Mesendoderm (in vitro differentiated cells): ENCODE results near the gene UBXN6.

Experiments
- DNase-seq: peaks from one replicate; pipeline ENCODE4 v3.0.0; 2013
- H2AK5ac ChIP-seq: 2 replicates; pipeline ENCODE4 v1.6.1; 2013; ENCODE audit warnings: low read length, inconsistent platforms
- H2BK120ac ChIP-seq: 2 replicates; pipeline ENCODE4 v1.6.1; 2013; ENCODE audit warnings: low read depth, mild to moderate bottlenecking, low read length, moderate library complexity, mixed read lengths
- H2BK15ac ChIP-seq: replicated peaks from 2 replicates; pipeline ENCODE4 v1.6.1; 2013; ENCODE audit warnings: low read depth, mild to moderate bottlenecking, moderate library complexity
- H2BK5ac ChIP-seq: 2 replicates; pipeline ENCODE4 v1.6.1; 2013; ENCODE audit warnings: low read length, inconsistent platforms
- H3K18ac ChIP-seq: 2 replicates; pipeline ENCODE4 v1.6.1; 2013; ENCODE audit warnings: mild to moderate bottlenecking, low read length, mixed read lengths
- H3K23ac ChIP-seq: one replicate; pipeline ENCODE4 v1.6.1; 2013; ENCODE audit warnings: low read length
- H3K27ac ChIP-seq: 2 replicates; pipeline ENCODE4 v1.5.1; 2013; ENCODE audit warnings: low read depth, mild to moderate bottlenecking, inconsistent platforms, low read length, moderate library complexity
- H3K27me3 ChIP-seq: 2 replicates; pipeline ENCODE4 v1.6.1; 2013; ENCODE audit warnings: low read length, control low read depth, mild to moderate bottlenecking, inconsistent platforms; ENCODE audit not compliant: insufficient read depth, poor library complexity
- H3K36me3 ChIP-seq: 2 replicates; pipeline ENCODE4 v1.6.1; 2013; ENCODE audit warnings: low read length, inconsistent platforms; ENCODE audit not compliant: control insufficient read depth, insufficient read depth
- H3K4ac ChIP-seq: one replicate; pipeline ENCODE4 v1.6.1; 2013; ENCODE audit warnings: low read depth, mild to moderate bottlenecking, low read length, moderate library complexity
- H3K4me1 ChIP-seq: 2 replicates; pipeline ENCODE4 v1.6.1; 2013; ENCODE audit warnings: low read depth, low read length, inconsistent platforms; ENCODE audit not compliant: control insufficient read depth
- H3K4me2 ChIP-seq: 2 replicates; pipeline ENCODE4 v1.6.1; 2013; ENCODE audit warnings: low read length
- H3K4me3 ChIP-seq: 2 replicates; pipeline ENCODE4 v1.5.1; 2013; ENCODE audit warnings: mild to moderate bottlenecking, low read length
- H3K56ac ChIP-seq: one replicate; pipeline ENCODE4 v1.6.1; 2013; ENCODE audit warnings: low read length
- H3K79me1 ChIP-seq: 2 replicates; pipeline ENCODE4 v1.6.1; 2013; ENCODE audit warnings: low read length, inconsistent platforms
- H3K79me2 ChIP-seq: 2 replicates; pipeline ENCODE4 v1.6.1; 2013; ENCODE audit warnings: mild to moderate bottlenecking, low read length; ENCODE audit not compliant: control insufficient read depth, insufficient read depth
- H3K9ac ChIP-seq: 2 replicates; pipeline ENCODE4 v1.6.1; 2013; ENCODE audit warnings: low read length, inconsistent platforms
- H4K5ac ChIP-seq: one replicate; pipeline ENCODE4 v1.6.1; 2013; ENCODE audit warnings: low read length
- H4K8ac ChIP-seq: one replicate; pipeline ENCODE4 v1.6.1; 2013; ENCODE audit warnings: low read depth, mild to moderate bottlenecking, control low read depth, low read length, moderate library complexity
- WGBS: extraction: QIAGEN DNeasy Blood & Tissue Kit; methylation state at CpG from one replicate; pipeline ENCODE4 v1.1.7; 2013; ENCODE audit warnings: low lambda C conversion rate, missing lambda C conversion rate; ENCODE audit not compliant: insufficient coverage; ENCODE audit errors: extremely low coverage; 5-methylcytosine and 5-hydroxymethylcytosine counted together

Gene UBXN6

DNA sequence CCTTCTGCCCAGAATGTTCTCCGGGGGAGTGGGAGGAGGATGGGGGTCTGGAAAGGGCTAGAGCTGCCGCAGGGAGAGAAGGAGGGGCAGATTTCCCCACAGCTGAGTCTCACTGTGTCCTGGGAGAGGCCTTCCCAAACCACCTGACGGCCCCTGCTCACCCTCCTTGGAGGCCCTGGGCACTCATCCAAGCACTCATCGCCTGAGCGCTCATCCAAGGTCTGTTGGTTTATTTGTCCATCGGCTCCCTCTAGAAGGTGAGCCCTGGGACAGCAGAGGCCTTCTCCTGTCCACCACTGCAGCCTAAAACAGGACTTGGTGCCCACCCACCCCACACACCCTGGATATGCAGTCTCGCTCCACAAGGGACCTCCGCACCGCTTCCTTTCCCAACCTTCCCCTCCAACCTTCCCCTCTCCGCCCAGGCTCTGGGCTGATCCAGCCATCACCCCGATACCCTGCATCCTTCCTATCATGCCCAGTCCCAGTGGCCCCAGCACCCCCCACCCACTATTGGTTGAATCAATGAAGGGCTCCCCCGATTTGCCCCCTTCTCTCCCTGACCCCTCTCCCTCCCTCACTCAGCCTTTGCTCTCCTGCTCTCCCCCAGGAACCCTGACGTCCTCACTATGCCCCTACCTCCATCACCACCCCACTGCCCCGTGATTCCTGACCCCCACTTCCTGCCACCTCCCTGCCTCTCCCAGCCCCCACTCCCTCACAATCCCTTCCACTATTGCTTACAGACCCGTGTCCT, 1.7 kb downstream of the UBXN6 start:
- Histone ChIP-seq H3K79me1 (peaks cover 4% of the 10 kb centered on the region), H3K4ac (no peak overlapping the region), H3K36me3 (no peaks in the 10 kb centered on the region), H3K4me1 (no peaks in the 10 kb centered on the region), H3K79me2 (no peaks in the 10 kb centered on the region), H2BK15ac (no peak overlapping the region), H3K23ac (no peak overlapping the region), H2AK5ac (no peak overlapping the region), H4K5ac (no peak overlapping the region), H3K4me3 (no peak overlapping the region), H3K27ac (no peak overlapping the region), H2BK120ac (no peak overlapping the region), H3K27me3 (no peaks in the 10 kb centered on the region), H3K18ac (no peak overlapping the region), H3K4me2 (no peak overlapping the region), H3K56ac (peak overlapping the region; percentile 44), H4K8ac (no peak overlapping the region), H2BK5ac (no peak overlapping the region), H3K9ac (peak overlapping the region; percentile 77)
- no CpG with 5 or more reads among the region's 15 CpGs for WGBS
- peak; percentile 30 for DNase-seq

GRCh38 chr19:4454747-4455718, 2.6 kb downstream of the UBXN6 start:
- Histone ChIP-seq H3K79me1 (peaks cover 4% of the 10 kb centered on the region), H2BK120ac (no peak overlapping the region), H2BK5ac (no peak overlapping the region), H3K4me2 (no peak overlapping the region), H4K5ac (no peak overlapping the region), H2BK15ac (no peak overlapping the region), H3K27me3 (no peaks in the 10 kb centered on the region), H3K4ac (no peak overlapping the region), H3K23ac (no peak overlapping the region), H3K18ac (no peak overlapping the region), H4K8ac (no peak overlapping the region), H2AK5ac (no peak overlapping the region), H3K4me1 (no peaks in the 10 kb centered on the region), H3K9ac (no peak overlapping the region), H3K4me3 (no peak overlapping the region), H3K56ac (no peak overlapping the region), H3K79me2 (no peaks in the 10 kb centered on the region), H3K36me3 (no peaks in the 10 kb centered on the region), H3K27ac (no peak overlapping the region)
- DNase-seq, result no peak
- no CpG with 5 or more reads among the region's 29 CpGs for WGBS

- Histone ChIP-seq H2AK5ac (no peak overlapping the region), H3K23ac (no peak overlapping the region), H3K4ac (no peak overlapping the region), H3K4me2 (no peak overlapping the region), H3K18ac (no peak overlapping the region), H3K79me2 (no peaks in the 10 kb centered on the region), H4K8ac (no peak overlapping the region), H3K56ac (no peak overlapping the region), H3K9ac (no peak overlapping the region), H3K27me3 (no peaks in the 10 kb centered on the region), H4K5ac (no peak overlapping the region), H2BK120ac (no peak overlapping the region), H3K79me1 (peaks cover 4% of the 10 kb centered on the region), H2BK15ac (no peak overlapping the region), H3K4me1 (no peaks in the 10 kb centered on the region), H3K36me3 (no peaks in the 10 kb centered on the region), H2BK5ac (no peak overlapping the region), H3K4me3 (no peak overlapping the region), H3K27ac (no peak overlapping the region)
- DNase-seq, result no peak
- WGBS, result no CpG with 5 or more reads among the region's 34 CpGs
These were observed 4.1 kb downstream of the UBXN6 start for GRCh38 chr19:4453232-4454179.

- no peak overlapping the region for H3K18ac ChIP-seq
These were observed 5.2 kb downstream of the UBXN6 start for GRCh38 chr19:4452230-4452990.

DNA sequence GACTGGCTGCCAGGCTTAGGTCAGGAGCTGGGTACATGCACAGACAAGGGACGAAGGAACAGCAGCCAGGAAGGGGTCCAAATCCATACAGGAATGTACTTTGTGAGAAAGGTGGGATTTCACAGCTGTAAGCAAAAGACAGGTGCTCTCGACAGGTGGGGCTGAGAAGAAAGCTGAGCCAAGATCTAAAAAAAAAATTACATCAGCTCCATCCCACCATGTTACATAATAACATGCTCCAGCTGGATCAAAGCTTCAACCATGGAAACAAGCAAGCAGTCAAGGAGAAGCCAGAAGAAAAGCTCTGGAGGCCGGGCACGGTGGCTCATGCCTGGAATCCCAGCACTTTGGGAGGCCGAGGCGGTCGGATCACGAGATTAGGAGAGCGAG, 8.0 kb downstream of the UBXN6 start:
- Histone ChIP-seq H3K4ac (no peak overlapping the region), H3K79me1 (no peaks in the 10 kb centered on the region), H4K8ac (no peak overlapping the region), H3K4me1 (no peaks in the 10 kb centered on the region), H3K36me3 (peaks cover 5% of the 10 kb centered on the region), H3K18ac (no peak overlapping the region), H2BK15ac (no peak overlapping the region), H2BK5ac (no peak overlapping the region), H2BK120ac (no peak overlapping the region), H3K56ac (no peak overlapping the region), H3K79me2 (no peaks in the 10 kb centered on the region), H3K4me2 (no peak overlapping the region), H3K9ac (no peak overlapping the region), H3K27me3 (no peaks in the 10 kb centered on the region), H3K23ac (no peak overlapping the region), H3K4me3 (no peak overlapping the region), H2AK5ac (no peak overlapping the region), H4K5ac (no peak overlapping the region), H3K27ac (no peak overlapping the region)
- no peak for DNase-seq
- WGBS, result no CpG with 5 or more reads among the region's 9 CpGs

More at GRCh38 chr19:4452230-4452990, 5.2 kb downstream of the UBXN6 start:
- DNase-seq, result no peak
- Histone ChIP-seq H3K36me3 (no peaks in the 10 kb centered on the region), H2BK15ac (no peak overlapping the region), H3K23ac (no peak overlapping the region), H2BK5ac (no peak overlapping the region), H3K9ac (no peak overlapping the region), H4K5ac (no peak overlapping the region), H3K4me3 (no peak overlapping the region), H3K4me2 (no peak overlapping the region), H3K79me1 (peaks cover 4% of the 10 kb centered on the region), H2BK120ac (no peak overlapping the region), H3K27me3 (no peaks in the 10 kb centered on the region), H3K4me1 (no peaks in the 10 kb centered on the region), H3K27ac (no peak overlapping the region), H3K79me2 (no peaks in the 10 kb centered on the region), H4K8ac (no peak overlapping the region), H3K4ac (no peak overlapping the region), H2AK5ac (no peak overlapping the region), H3K56ac (no peak overlapping the region)
- WGBS, result no CpG with 5 or more reads among the region's 24 CpGs
